SK-N-MC (cell line): ENCODE data around the gene PAFAH1B2.

ENCODE experiments used
- DNase-seq: peaks from one replicate; pipeline ENCODE4 v3.0.0-alpha.2; 2011; ENCODE audit warnings: low read depth, low spot score
- H3K27ac ChIP-seq: fragments of 200-600 bp; sonication (generic); 2 replicates; pipeline ENCODE4 v1.5.1; 2016; ENCODE audit warnings: mixed run types
- H3K36me3 ChIP-seq: fragments of 200-600 bp; sonication (generic); 2 replicates; pipeline ENCODE4 v1.6.1; 2017; ENCODE audit warnings: antibody characterized with exemption, low read length, mixed read lengths; ENCODE audit not compliant: insufficient read depth
- H3K4me3 ChIP-seq: fragments of 200-600 bp; sonication (generic); 2 replicates; pipeline ENCODE4 v1.5.1; 2016
- H3K9ac ChIP-seq: fragments of 200-600 bp; sonication (generic); 2 replicates; pipeline ENCODE4 v1.8.0; 2017; ENCODE audit warnings: mixed run types, mixed read lengths; ENCODE audit not compliant: insufficient read length
- H3K9me3 ChIP-seq: fragments of 200-600 bp; sonication (generic); 2 replicates; pipeline ENCODE4 v1.6.1; 2017; ENCODE audit warnings: low read depth, mild to moderate bottlenecking, antibody characterized with exemption, low read length, moderate library complexity, mixed read lengths
- EZH2 ChIP-seq: fragments of 200-600 bp; sonication (generic); IDR thresholded peaks from one replicate; pipeline ENCODE4 v1.6.1; 2017; ENCODE audit warnings: antibody characterized with exemption
- FOXP2 ChIP-seq: optimal IDR thresholded peaks from 2 replicates; pipeline ENCODE3; 2011; ENCODE audit warnings: mild to moderate bottlenecking, moderate library complexity; ENCODE audit not compliant: insufficient read depth; ENCODE audit errors: extremely low read length, control extremely low read depth
- POLR2AphosphoS5 ChIP-seq: IDR thresholded peaks from 2 replicates; pipeline ENCODE4 v1.6.1; 2012; ENCODE audit warnings: mild to moderate bottlenecking, low read depth, low read length, borderline replicate concordance

Gene PAFAH1B2

DNA sequence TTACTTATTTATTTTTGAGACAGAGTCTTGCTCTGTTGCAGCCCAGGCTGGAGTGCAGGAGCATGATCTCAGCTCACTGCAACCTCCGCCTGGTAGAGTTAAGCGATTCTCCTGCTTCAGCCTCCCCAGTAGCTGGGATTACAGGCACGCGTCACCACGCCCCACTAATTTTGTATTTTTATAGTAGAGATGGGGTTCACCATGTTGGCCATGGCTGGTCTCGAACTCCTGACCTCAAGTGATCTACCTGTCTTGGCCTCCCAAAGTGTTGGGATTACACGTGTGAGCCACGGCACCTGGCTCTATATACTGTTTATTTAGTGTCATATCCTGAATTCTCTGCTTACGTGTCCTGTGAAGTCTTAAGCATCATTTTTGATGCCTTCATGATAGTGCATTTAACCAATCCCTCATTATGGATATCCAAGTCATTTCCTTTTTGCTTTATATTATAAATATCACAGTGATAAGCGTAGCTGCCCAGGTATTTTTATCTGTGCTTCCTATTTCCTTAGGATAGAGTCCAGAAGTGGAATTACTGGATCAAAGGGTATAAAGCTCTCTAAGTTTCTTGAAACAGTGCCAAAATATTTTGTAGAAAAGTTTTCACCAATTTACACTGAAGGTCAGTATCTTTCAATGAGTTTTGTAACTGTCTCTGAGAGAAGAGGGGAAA is 33.6 kb downstream of the PAFAH1B2 start:
- no peak for DNase-seq
- TF ChIP-seq POLR2AphosphoS5: no peak
- TF ChIP-seq FOXP2: no peak
- no peak for TF ChIP-seq EZH2
- Histone ChIP-seq H3K9ac (peak overlapping the region; percentile 61), H3K4me3 (peak overlapping the region; percentile 84), H3K9me3 (no peaks in the 10 kb centered on the region), H3K36me3 (no peaks in the 10 kb centered on the region), H3K27ac (peak overlapping the region; percentile 77)

DNA sequence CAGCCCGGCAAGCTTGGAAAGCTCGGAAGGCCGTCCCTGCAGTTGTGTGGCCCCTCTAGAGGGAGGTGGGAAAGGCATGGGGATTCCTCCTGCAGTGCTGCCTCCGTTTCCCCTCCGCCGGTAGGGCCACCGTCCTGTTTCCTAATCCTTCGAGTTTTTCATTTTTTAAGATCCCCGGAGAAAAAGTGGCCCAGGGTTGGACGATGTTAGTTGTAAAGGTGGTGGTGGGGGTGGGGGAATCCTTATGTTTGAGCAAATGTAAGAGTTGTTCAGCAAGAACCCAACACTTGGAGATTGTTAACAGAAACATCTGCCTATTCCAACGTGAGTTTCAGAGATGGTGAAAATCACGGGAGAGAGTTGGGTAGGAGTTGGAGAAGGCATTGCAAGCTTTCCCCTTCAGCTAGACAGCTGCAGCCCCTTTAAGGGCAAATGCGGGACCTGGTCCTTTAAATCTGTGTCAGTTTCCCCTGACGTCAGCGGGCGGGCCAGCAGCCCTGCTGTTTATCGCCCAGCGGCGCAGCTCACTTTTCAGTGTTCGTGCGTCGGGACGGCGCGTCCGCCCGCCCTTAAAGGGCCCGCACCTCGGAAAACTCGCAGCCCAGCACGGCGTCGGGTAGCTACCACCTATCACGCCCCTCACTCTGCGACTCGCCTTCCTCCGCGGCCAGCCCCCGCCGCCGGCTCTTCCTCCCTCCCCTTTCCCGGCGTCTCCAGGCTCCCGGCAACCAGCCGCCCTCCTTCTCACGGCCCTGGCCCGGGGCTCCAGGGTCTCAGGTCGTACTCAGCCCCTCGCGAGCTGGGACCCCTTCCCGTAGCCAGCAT is 34.3 kb downstream of the PAFAH1B2 start, which contains the start of gene SIDT2:
Gene SIDT2 (plus strand): TSS at position 534 of the 825 bp plus-strand sequence. CDS start 521 bp downstream, outside the sequence.
- H3K27ac ChIP-seq: peak within 1 kb of the TSS; percentile 77
- peak; percentile 47 for DNase-seq
- peak within 1 kb of the TSS; percentile 66 for H3K9ac ChIP-seq
- no peaks in the 10 kb centered on the region for H3K9me3 ChIP-seq
- no peaks in the 10 kb centered on the region for H3K36me3 ChIP-seq
- TF ChIP-seq EZH2 (no peak), POLR2AphosphoS5 (peak; percentile 62), FOXP2 (peak; percentile 97)
- H3K4me3 ChIP-seq: peak within 1 kb of the TSS; percentile 84

- no peaks in the 10 kb centered on the region for H3K9me3 ChIP-seq
- TF ChIP-seq EZH2: no peak
- DNase-seq: peak; percentile 22
- peak overlapping the region; percentile 84 for H3K4me3 ChIP-seq
- H3K36me3 ChIP-seq: no peaks in the 10 kb centered on the region
- H3K27ac ChIP-seq: peak overlapping the region; percentile 78
- peak overlapping the region; percentile 66 for H3K9ac ChIP-seq
These were observed 35.2 kb downstream of the PAFAH1B2 start for GRCh38 chr11:117179048-117179999.

DNA sequence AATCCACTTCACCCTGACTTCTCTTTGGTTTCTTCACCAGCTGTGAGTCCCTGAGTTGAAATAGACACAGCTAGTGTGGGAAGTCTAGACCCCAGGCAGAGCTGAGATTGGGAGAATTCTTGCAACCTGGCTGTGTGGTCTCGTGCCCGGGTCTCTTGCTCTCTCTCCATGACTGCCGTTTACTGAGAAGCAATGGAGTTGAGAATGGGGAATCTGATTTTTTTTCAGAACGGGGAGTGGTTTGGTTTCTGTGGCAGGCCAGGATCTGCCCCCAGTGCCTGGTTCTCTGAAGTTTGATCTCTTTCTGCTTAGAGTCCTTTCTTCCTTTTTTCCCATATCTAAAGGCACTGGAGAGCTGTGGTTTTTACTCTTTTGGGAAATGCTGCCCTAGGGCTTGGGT is 35.9 kb downstream of the PAFAH1B2 start:
- H3K27ac ChIP-seq: peak overlapping the region; percentile 78

DNA sequence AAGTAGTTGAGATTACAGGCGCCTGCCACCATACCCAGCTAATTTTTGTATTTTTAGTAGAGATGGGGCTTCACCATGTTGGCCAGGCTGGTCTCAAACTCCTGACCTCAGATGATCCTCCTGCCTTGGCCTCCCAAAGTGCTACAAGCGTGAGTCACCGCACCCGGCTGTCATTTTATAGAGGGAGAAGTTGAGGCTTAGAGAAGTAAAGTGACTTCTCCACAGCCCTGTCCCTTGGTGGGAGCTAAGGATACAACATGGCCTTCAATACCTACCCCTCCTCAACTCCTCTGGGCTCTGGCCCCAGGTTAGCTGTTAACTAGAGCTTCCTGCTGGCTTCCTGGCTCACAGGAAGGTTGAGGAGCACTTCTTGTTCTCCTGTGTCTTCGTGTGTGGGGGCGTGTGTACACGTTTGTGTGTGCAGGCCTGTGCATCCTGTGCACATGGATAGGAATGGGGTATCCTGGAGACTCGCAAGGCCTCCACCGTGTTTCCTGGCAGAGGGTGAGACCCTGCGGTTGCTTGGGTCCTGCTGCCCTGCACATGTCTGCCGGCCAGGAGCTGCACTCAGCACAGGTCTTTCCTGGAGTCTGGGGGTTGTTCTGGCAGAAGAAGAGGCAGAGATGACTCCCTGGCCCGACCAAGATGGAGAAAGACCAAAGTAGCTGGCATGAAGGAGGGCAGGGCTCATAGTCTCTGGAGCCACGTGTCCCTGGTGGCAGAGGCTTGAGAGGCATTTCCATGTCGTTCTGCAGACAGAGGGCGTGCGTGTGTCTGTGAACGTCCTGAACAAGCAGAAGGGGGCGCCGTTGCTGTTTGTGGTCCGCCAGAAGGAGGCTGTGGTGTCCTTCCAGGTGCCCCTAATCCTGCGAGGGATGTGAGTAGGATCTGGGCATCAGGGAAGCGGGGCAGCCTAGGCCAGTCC is 36.8 kb downstream of the PAFAH1B2 start:
- H3K9ac ChIP-seq: no peak overlapping the region
- H3K9me3 ChIP-seq: no peaks in the 10 kb centered on the region
- no peak for DNase-seq
- H3K27ac ChIP-seq: peak overlapping the region; percentile 78; the same call in 1 of the 2 replicates
- no peak overlapping the region for H3K4me3 ChIP-seq
- H3K36me3 ChIP-seq: no peaks in the 10 kb centered on the region
- TF ChIP-seq FOXP2 (no peak), POLR2AphosphoS5 (no peak), EZH2 (no peak)

More for the DNA sequence above, 35.9 kb downstream of the PAFAH1B2 start:
- Histone ChIP-seq H3K9me3 (no peaks in the 10 kb centered on the region), H3K4me3 (peak overlapping the region; percentile 84), H3K9ac (peak overlapping the region; percentile 66), H3K36me3 (no peaks in the 10 kb centered on the region)
- TF ChIP-seq POLR2AphosphoS5 (no peak), EZH2 (no peak), FOXP2 (no peak)
- peak; percentile 20 for DNase-seq

GRCh38 chr11:117181586-117182550 is 37.8 kb downstream of the PAFAH1B2 start:
- Histone ChIP-seq H3K9me3 (no peaks in the 10 kb centered on the region), H3K4me3 (no peak overlapping the region), H3K9ac (no peak overlapping the region), H3K36me3 (no peaks in the 10 kb centered on the region), H3K27ac (no peak overlapping the region)
- no peak for DNase-seq
- TF ChIP-seq POLR2AphosphoS5: no peak
- TF ChIP-seq EZH2: no peak
- no peak for TF ChIP-seq FOXP2
